ENCODE data around the gene SND1. TPM values are rescaled to one million over a fixed set of nuclear protein-coding genes. Genes with fewer than 3 reads are reported as not detected.

SND1 gene
- total and polyA plus RNA-seq, 2 donors (not counting 1 experiment from before 2014, with no cell fraction given) = 44.4 to 165 TPM

- Histone ChIP-seq H2AFZ (ENCODE audit: insufficient read depth, low read depth, low read length, poor library complexity, severe bottlenecking) (no peak overlapping the region), H3K27ac (ENCODE audit: low read length in 2 of 2) (no peak overlapping the region), H3K4me2 (replicated peaks; ENCODE audit: low read depth, low read length, poor library complexity, severe bottlenecking) (no peak overlapping the region), H3K4me1 (ENCODE audit: control insufficient read depth in 2 of 2, insufficient read depth in 2 of 2, low read length in 2 of 2) (peaks cover 33 to 40% of the 10 kb centered on the region in 2 donors), H3K27me3 (replicated peaks in 1 of 4; ENCODE audit: control extremely low read depth in 1 of 4, control insufficient read depth in 3 of 4, insufficient read depth in 4 of 4, low read length in 3 of 4) (no peaks in the 10 kb centered on the region), H3K79me2 (ENCODE audit: control insufficient read depth, insufficient read depth, low read length) (peaks cover 13% of the 10 kb centered on the region), H3K9ac (ENCODE audit: low read length) (no peak overlapping the region), H3K4me3 (ENCODE audit: control extremely low read depth in 1 of 5, extremely low read depth in 1 of 5, insufficient read depth in 1 of 5, low read depth in 2 of 5, low read length in 4 of 5) (no peak overlapping the region), H3K9me3 (ENCODE audit: control extremely low read depth in 1 of 3, control insufficient read depth in 2 of 3, insufficient read depth in 1 of 3, low read length in 2 of 3) (no peaks in the 10 kb centered on the region), H3K36me3 (replicated peaks in 1 of 2; ENCODE audit: control extremely low read depth in 1 of 2, control insufficient read depth in 1 of 2, extremely low read depth in 1 of 2, insufficient read depth in 2 of 2, low read length in 1 of 2) (no peaks in the 10 kb centered on the region), H4K20me1 (ENCODE audit: control insufficient read depth, insufficient read depth, low read length, poor library complexity, severe bottlenecking) (no peaks in the 10 kb centered on the region)
- 98% methylated on average over 7 of the region's 8 CpGs for WGBS (ENCODE audit: insufficient coverage)
- DNase-seq = no peak
- Mint-ChIP-seq H3K9me3 (ENCODE audit: insufficient read depth) (no peaks in the 10 kb centered on the region), H3K4me3 (no peak overlapping the region), H3K4me1 (peaks cover 44% of the 10 kb centered on the region), H3K27me3 (no peaks in the 10 kb centered on the region), H3K27ac (no peak overlapping the region)
- TF ChIP-seq, protein P1, sequence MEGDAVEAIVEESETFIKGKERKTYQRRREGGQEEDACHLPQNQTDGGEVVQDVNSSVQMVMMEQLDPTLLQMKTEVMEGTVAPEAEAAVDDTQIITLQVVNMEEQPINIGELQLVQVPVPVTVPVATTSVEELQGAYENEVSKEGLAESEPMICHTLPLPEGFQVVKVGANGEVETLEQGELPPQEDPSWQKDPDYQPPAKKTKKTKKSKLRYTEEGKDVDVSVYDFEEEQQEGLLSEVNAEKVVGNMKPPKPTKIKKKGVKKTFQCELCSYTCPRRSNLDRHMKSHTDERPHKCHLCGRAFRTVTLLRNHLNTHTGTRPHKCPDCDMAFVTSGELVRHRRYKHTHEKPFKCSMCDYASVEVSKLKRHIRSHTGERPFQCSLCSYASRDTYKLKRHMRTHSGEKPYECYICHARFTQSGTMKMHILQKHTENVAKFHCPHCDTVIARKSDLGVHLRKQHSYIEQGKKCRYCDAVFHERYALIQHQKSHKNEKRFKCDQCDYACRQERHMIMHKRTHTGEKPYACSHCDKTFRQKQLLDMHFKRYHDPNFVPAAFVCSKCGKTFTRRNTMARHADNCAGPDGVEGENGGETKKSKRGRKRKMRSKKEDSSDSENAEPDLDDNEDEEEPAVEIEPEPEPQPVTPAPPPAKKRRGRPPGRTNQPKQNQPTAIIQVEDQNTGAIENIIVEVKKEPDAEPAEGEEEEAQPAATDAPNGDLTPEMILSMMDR (IDR thresholded peaks at IDR 0.05) = no peak
- no peak for TF ChIP-seq EZH2 (IDR thresholded peaks at IDR 0.05; ENCODE audit: borderline replicate concordance, insufficient read depth, low read depth, low read length, poor library complexity, severe bottlenecking)
- ChIA-PET CTCF (interaction anchor here (0.8 to 1.3 kb wide), 3 partner anchors 12 to 129 kb away, joined by 3 read pairs; no protein-coding TSS in a partner anchor), POLR2A (no interaction called here)
- no peak for ATAC-seq (ENCODE audit: low read depth)
- intact Hi-C loops (cut with micrococcal nuclease) = no loop called here
Observed at GRCh38 chr7:128006550-128007302, 354.7 kb downstream of the SND1 start.

- DNase-seq (no peak), ATAC-seq (ENCODE audit: low read depth) (no peak)
- no peak overlapping the region for H3K4me2 ChIP-seq (replicated peaks; ENCODE audit: low read depth, low read length, poor library complexity, severe bottlenecking)
- Mint-ChIP-seq H3K27ac (no peak overlapping the region), H3K27me3 (no peaks in the 10 kb centered on the region), H3K4me1 (peaks cover 39% of the 10 kb centered on the region), H3K4me3 (no peak overlapping the region), H3K9me3 (ENCODE audit: insufficient read depth) (no peaks in the 10 kb centered on the region)
- peaks cover 13% of the 10 kb centered on the region for H3K79me2 ChIP-seq (ENCODE audit: control insufficient read depth, insufficient read depth, low read length)
- TF ChIP-seq, protein P1 (IDR thresholded peaks at IDR 0.05) = no peak
- 100% methylated on average over 2 of the region's 3 CpGs for WGBS (ENCODE audit: insufficient coverage)
- peaks cover 3% of the 10 kb centered on the region for H4K20me1 ChIP-seq (ENCODE audit: control insufficient read depth, insufficient read depth, low read length, poor library complexity, severe bottlenecking)
- H3K27ac ChIP-seq (ENCODE audit: low read length in 2 of 2) = no peak overlapping the region
- no peak overlapping the region for H3K9ac ChIP-seq (ENCODE audit: low read length)
- no peak overlapping the region for H3K4me3 ChIP-seq (ENCODE audit: control extremely low read depth in 1 of 5, extremely low read depth in 1 of 5, insufficient read depth in 1 of 5, low read depth in 2 of 5, low read length in 4 of 5)
- H3K36me3 ChIP-seq (replicated peaks in 1 of 2; ENCODE audit: control extremely low read depth in 1 of 2, control insufficient read depth in 1 of 2, extremely low read depth in 1 of 2, insufficient read depth in 2 of 2, low read length in 1 of 2) = peaks cover 0 to 4% of the 10 kb centered on the region in 2 experiments
- H3K9me3 ChIP-seq (ENCODE audit: control extremely low read depth in 1 of 3, control insufficient read depth in 2 of 3, insufficient read depth in 1 of 3, low read length in 2 of 3) = no peaks in the 10 kb centered on the region
- CTCF ChIA-PET = interaction anchor here (0.9 to 1.3 kb wide), 2 partner anchors 11 to 129 kb away, joined by 3 read pairs; no protein-coding TSS in a partner anchor
- peaks cover 33 to 37% of the 10 kb centered on the region in 2 donors for H3K4me1 ChIP-seq (ENCODE audit: control insufficient read depth in 2 of 2, insufficient read depth in 2 of 2, low read length in 2 of 2)
- no peak overlapping the region for H2AFZ ChIP-seq (ENCODE audit: insufficient read depth, low read depth, low read length, poor library complexity, severe bottlenecking)
- POLR2A ChIA-PET = no interaction called here
- H3K27me3 ChIP-seq (replicated peaks in 1 of 4; ENCODE audit: control extremely low read depth in 1 of 4, control insufficient read depth in 3 of 4, insufficient read depth in 4 of 4, low read length in 3 of 4) = no peaks in the 10 kb centered on the region
- intact Hi-C loops (cut with micrococcal nuclease) = no loop called here
Observed at GRCh38 chr7:128007303-128007680, 355.3 kb downstream of the SND1 start.

All from B cell (primary cell).